HEK293T (cell line): ENCODE results near the gene LRMDA.

Experiments
- ARNT ChIP-seq: fragments of 450-650 bp; IDR thresholded peaks from 2 replicates; pipeline ENCODE4 v1.6.1; 2017; ENCODE audit warnings: mild to moderate bottlenecking
- BHLHE40 ChIP-seq: fragments of 450-650 bp; IDR thresholded peaks from 2 replicates; pipeline ENCODE4 v1.6.1; 2016; ENCODE audit warnings: mild to moderate bottlenecking, moderate library complexity, borderline replicate concordance
- FOXK2 ChIP-seq: fragments of 450-650 bp; IDR thresholded peaks from 2 replicates; pipeline ENCODE4 v1.6.1; 2016; ENCODE audit warnings: mild to moderate bottlenecking
- HDGF ChIP-seq: fragments of 450-650 bp; IDR thresholded peaks from 2 replicates; pipeline ENCODE4 v1.6.1; 2017; ENCODE audit warnings: antibody characterized with exemption, borderline replicate concordance
- SP1 ChIP-seq: fragments of 450-650 bp; IDR thresholded peaks from 2 replicates; pipeline ENCODE4 v1.6.1; 2017
- SUZ12 ChIP-seq: fragments of 450-650 bp; IDR thresholded peaks from 2 replicates; pipeline ENCODE4 v1.6.1; 2016; ENCODE audit warnings: mild to moderate bottlenecking
- TF ChIP-seq, protein P1 (sequence below): fragments of 450-650 bp; IDR thresholded peaks from 2 replicates; pipeline ENCODE4 v1.6.1; 2016

DNA sequence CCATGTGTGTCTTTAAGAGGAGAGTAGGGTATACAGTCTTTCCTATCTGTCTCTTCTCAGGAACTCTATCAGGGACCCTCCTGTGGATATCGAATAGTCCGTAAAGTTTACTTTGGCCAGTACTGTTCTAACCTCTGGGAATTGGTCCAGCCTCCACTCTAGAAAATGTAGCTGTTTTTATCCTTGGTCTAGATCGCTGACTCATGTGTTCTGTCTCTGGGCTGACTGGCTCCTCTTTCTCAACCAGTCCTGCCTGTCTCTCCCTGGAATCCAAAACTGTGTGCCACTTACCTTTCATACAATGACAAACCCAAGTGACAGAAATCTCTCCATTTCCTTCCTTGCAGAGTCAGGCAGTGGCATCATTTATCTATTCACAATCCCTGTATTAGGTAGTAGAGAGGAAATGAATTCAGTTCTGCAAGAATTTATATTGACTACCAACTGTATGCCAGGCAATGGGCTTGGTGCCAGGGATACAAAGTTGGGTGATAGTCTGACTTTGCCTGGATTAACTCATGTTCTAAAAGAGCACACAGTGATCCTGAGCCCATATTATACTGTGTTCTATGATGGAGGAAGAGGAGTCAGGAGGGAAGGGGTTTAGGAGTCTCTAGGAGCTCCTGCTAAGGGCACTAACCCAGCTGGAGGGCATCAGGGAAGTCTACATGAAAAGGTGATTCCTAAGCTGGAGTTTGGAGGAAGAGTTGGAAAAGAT, 232.7 kb downstream of the LRMDA start:
- TF ChIP-seq FOXK2 (no peak), BHLHE40 (no peak), HDGF (no peak), SP1 (no peak), SUZ12 (no peak), ARNT (no peak)
- TF ChIP-seq, protein P1, sequence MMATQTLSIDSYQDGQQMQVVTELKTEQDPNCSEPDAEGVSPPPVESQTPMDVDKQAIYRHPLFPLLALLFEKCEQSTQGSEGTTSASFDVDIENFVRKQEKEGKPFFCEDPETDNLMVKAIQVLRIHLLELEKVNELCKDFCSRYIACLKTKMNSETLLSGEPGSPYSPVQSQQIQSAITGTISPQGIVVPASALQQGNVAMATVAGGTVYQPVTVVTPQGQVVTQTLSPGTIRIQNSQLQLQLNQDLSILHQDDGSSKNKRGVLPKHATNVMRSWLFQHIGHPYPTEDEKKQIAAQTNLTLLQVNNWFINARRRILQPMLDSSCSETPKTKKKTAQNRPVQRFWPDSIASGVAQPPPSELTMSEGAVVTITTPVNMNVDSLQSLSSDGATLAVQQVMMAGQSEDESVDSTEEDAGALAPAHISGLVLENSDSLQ, result no peak
